Measurements from ENCODE around the gene SIGLEC1.

The SIGLEC1 gene

DNA sequence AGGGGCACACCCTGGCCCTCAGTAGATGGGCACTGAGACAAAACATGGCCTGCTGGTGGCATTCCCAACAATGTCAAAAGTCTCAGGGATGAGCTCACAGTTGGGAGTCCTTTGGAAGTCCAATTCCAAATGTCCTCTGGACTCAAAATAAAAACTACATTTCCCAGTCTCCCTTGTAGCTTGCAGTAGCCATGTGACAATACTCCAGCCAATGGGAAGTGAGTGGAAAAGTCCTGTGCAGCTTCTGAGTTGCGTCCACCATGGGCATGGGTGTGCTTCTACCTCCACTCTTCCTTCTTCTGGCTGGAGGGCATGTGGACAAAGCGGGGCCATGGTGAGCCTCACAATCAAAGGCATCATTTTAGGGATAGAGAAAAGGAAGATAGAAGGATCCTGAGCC is 24.7 kb downstream of the SIGLEC1 start:
- peak overlapping the region; percentile 41 for H3K27ac ChIP-seq (ENCODE audit: low read length)

DNA sequence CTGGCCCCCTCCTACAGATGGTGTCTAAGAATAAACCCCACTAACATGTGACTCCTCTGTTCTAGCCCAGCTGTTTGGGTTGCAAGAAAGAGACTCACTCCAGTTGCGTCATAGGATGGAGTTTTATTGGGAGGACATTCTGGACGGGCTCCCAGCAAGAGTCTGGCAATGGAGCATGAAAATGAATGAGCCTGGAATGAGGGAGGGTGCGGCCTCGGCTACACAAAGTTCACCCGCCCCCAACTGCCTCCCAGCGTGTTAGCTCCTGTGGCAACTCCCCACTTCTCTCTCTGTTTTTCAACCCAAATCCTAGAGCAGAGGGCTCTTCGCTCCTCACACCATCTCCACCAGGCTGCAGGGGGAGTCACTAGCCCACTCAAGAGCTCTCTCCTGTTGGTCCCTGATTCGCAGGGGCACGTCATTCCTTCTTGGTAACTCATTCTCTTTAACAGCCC is 25.5 kb downstream of the SIGLEC1 start:
- Histone ChIP-seq H3K4me1 (ENCODE audit: control insufficient read depth, insufficient read depth, low read length) (peaks cover 18% of the 10 kb centered on the region), H3K36me3 (ENCODE audit: control insufficient read depth in 2 of 2, insufficient read depth in 2 of 2, low read length in 2 of 2) (no peaks in the 10 kb centered on the region), H3K27me3 (ENCODE audit: control insufficient read depth in 1 of 2, insufficient read depth in 2 of 2, low read length in 2 of 2) (no peaks in the 10 kb centered on the region), H3K27ac (ENCODE audit: low read length) (peak overlapping the region; percentile 41), H3K9ac (ENCODE audit: low read length in 2 of 2) (peak overlapping the region in 1 of 2 donors; percentile 32), H3K9me3 (ENCODE audit: control insufficient read depth in 2 of 2, low read length in 2 of 2) (no peaks in the 10 kb centered on the region), H3K4me3 (ENCODE audit: low read length in 2 of 2) (peak overlapping the region; percentile 49 to 62)

More for the DNA sequence above, 24.7 kb downstream of the SIGLEC1 start:
- Histone ChIP-seq H3K9me3 (ENCODE audit: control insufficient read depth in 2 of 2, low read length in 2 of 2) (no peaks in the 10 kb centered on the region), H3K4me1 (ENCODE audit: control insufficient read depth, insufficient read depth, low read length) (peaks cover 15% of the 10 kb centered on the region), H3K9ac (ENCODE audit: low read length in 2 of 2) (no peak overlapping the region), H3K27me3 (ENCODE audit: control insufficient read depth in 1 of 2, insufficient read depth in 2 of 2, low read length in 2 of 2) (no peaks in the 10 kb centered on the region), H3K4me3 (ENCODE audit: low read length in 2 of 2) (no peak overlapping the region), H3K36me3 (ENCODE audit: control insufficient read depth in 2 of 2, insufficient read depth in 2 of 2, low read length in 2 of 2) (no peaks in the 10 kb centered on the region)

DNA sequence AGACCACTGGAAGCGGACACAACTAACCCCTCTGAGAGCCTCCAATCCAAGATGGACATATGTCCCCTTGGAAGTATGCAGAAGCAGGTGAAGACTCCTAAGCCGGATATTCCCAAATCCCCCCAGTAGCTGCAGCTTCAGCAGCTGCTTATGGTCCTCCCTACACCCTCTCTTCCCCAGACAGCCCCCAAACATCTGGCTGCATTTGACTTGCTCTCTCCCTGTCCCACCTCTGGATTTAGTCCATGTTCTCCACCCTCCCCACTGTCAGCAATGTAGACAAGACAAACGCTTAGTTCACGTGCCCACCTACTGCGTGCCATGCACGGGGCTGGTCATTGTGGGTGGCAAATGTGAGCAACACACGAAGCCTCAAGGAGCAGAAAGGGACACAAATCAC is 26.0 kb downstream of the SIGLEC1 start:
- peak overlapping the region; percentile 49 to 62 for H3K4me3 ChIP-seq (ENCODE audit: low read length in 2 of 2)
- no peaks in the 10 kb centered on the region for H3K36me3 ChIP-seq (ENCODE audit: control insufficient read depth in 2 of 2, insufficient read depth in 2 of 2, low read length in 2 of 2)
- no peak overlapping the region for H3K9ac ChIP-seq (ENCODE audit: low read length in 2 of 2)
- no peaks in the 10 kb centered on the region for H3K9me3 ChIP-seq (ENCODE audit: control insufficient read depth in 2 of 2, low read length in 2 of 2)
- peaks cover 23% of the 10 kb centered on the region for H3K4me1 ChIP-seq (ENCODE audit: control insufficient read depth, insufficient read depth, low read length)
- H3K27ac ChIP-seq (ENCODE audit: low read length), result peak overlapping the region; percentile 11
- no peaks in the 10 kb centered on the region for H3K27me3 ChIP-seq (ENCODE audit: control insufficient read depth in 1 of 2, insufficient read depth in 2 of 2, low read length in 2 of 2)

DNA sequence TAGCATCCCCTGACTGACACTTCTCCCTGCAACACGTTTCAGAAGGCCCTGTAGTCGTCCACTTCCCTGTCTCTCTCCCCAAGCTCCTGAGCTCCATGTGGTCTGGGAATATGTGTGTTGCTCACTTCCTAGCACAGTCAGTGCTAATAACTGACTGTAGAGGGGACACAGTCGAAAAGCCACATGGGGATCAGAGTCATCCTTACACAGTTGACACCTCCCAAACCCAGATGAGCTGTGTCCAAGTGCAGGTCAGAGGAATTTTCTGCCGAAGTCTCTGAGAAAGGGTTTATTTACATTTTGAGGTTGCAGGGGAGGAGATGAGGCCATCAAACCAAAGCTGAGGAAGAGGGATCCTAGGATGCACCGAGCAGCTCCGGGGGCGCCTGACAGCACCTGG is 27.1 kb downstream of the SIGLEC1 start:
- H3K4me1 ChIP-seq (ENCODE audit: control insufficient read depth, insufficient read depth, low read length), result peaks cover 34% of the 10 kb centered on the region
- H3K36me3 ChIP-seq (ENCODE audit: control insufficient read depth in 2 of 2, insufficient read depth in 2 of 2, low read length in 2 of 2), result no peaks in the 10 kb centered on the region
- no peak overlapping the region for H3K9ac ChIP-seq (ENCODE audit: low read length in 2 of 2)
- no peak overlapping the region for H3K27ac ChIP-seq (ENCODE audit: low read length)
- H3K4me3 ChIP-seq (ENCODE audit: low read length in 2 of 2), result no peak overlapping the region
- no peaks in the 10 kb centered on the region for H3K9me3 ChIP-seq (ENCODE audit: control insufficient read depth in 2 of 2, low read length in 2 of 2)
- no peaks in the 10 kb centered on the region for H3K27me3 ChIP-seq (ENCODE audit: control insufficient read depth in 1 of 2, insufficient read depth in 2 of 2, low read length in 2 of 2)

DNA sequence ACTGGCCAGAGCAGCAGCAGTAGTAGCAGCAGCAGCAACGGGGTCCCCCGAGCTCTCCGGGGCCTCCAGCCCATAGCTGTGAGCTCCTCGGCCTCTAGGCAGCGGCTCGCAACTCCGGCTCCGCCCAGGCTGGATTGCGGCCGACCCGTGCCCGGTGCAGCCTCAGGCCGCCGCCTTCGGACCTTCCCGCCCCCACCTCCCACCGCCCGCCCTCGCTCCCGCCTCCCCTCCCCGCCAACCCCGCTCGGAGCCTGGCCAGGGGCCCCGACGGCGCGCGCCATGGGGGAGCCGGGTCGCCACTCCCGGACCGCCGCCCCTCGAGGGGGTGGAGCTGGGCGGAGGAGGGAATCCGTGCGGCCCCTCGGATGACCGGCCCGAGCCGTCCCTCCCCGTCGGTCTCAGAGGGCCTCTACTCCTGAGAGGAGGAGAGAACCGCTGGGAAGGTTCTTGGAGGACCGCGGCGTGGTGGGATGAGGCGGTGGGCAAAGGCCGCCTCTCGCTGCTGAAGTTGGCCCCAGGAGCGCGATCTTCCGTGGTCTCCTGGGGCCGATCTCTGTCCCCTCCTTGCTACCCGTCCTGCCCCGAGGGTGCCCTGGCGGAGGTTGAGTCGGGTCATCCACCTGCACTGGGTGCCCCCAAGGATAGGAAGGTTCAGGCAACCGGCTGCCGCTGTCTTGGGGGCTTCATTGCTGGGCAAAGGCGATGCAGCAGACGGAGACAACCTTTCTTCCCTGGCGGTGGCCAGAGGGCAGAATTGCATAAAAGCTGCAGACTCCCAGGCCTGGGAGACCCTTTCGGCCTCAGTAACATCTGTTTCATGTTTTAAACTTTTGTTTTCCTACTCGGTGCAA is 30.2 kb downstream of the SIGLEC1 start, which contains the start of gene ADAM33:
ADAM33 (minus strand) TSS at position 80 of the 851 bp plus-strand sequence; CDS start at position 74, 6 bp downstream.
- Histone ChIP-seq H3K36me3 (ENCODE audit: control insufficient read depth in 2 of 2, insufficient read depth in 2 of 2, low read length in 2 of 2) (no peaks in the 10 kb centered on the region), H3K9me3 (ENCODE audit: control insufficient read depth in 2 of 2, low read length in 2 of 2) (no peaks in the 10 kb centered on the region), H3K4me1 (ENCODE audit: control insufficient read depth, insufficient read depth, low read length) (peaks cover 53% of the 10 kb centered on the region), H3K9ac (ENCODE audit: low read length in 2 of 2) (peak within 1 kb of the TSS; percentile 68 to 76), H3K27me3 (ENCODE audit: control insufficient read depth in 1 of 2, insufficient read depth in 2 of 2, low read length in 2 of 2) (no peaks in the 10 kb centered on the region), H3K27ac (ENCODE audit: low read length) (peak within 1 kb of the TSS; percentile 85), H3K4me3 (ENCODE audit: low read length in 2 of 2) (peak within 1 kb of the TSS; percentile 66 to 81)

DNA sequence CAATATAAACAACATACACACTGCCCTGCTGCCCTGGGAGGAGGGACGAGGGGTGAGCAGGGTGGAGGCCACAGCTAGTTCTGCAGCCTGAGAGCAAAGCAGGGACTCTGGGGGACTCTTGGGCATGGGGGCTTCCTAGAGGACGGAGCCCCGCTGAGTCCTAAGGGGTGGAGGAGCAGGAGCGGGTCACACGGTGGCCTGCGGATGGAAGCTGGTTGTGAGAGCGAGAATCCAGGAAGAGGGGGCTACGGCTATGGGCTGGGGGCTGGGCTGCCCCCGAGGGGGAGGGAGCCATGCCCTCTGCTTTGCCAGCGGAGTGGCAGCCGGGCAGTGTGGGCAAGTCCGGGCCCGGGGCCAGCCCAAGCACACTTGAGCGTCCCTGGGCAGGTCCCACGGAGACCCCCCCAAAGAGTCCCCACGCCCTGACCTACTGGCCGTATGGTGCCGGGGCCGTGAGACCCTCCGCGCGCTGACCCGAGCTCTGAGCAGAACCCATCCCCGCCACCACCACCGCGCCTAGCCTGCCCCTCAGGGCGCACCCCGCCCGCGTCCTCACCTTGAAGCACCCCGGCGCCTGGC is 31.0 kb downstream of the SIGLEC1 start:
- H3K36me3 ChIP-seq (ENCODE audit: control insufficient read depth in 2 of 2, insufficient read depth in 2 of 2, low read length in 2 of 2), result no peaks in the 10 kb centered on the region
- peak overlapping the region; percentile 68 to 76 for H3K9ac ChIP-seq (ENCODE audit: low read length in 2 of 2)
- peaks cover 52% of the 10 kb centered on the region for H3K4me1 ChIP-seq (ENCODE audit: control insufficient read depth, insufficient read depth, low read length)
- peak overlapping the region; percentile 85 for H3K27ac ChIP-seq (ENCODE audit: low read length)
- H3K4me3 ChIP-seq (ENCODE audit: low read length in 2 of 2), result peak overlapping the region; percentile 66 to 81
- no peaks in the 10 kb centered on the region for H3K27me3 ChIP-seq (ENCODE audit: control insufficient read depth in 1 of 2, insufficient read depth in 2 of 2, low read length in 2 of 2)
- H3K9me3 ChIP-seq (ENCODE audit: control insufficient read depth in 2 of 2, low read length in 2 of 2), result no peaks in the 10 kb centered on the region

DNA sequence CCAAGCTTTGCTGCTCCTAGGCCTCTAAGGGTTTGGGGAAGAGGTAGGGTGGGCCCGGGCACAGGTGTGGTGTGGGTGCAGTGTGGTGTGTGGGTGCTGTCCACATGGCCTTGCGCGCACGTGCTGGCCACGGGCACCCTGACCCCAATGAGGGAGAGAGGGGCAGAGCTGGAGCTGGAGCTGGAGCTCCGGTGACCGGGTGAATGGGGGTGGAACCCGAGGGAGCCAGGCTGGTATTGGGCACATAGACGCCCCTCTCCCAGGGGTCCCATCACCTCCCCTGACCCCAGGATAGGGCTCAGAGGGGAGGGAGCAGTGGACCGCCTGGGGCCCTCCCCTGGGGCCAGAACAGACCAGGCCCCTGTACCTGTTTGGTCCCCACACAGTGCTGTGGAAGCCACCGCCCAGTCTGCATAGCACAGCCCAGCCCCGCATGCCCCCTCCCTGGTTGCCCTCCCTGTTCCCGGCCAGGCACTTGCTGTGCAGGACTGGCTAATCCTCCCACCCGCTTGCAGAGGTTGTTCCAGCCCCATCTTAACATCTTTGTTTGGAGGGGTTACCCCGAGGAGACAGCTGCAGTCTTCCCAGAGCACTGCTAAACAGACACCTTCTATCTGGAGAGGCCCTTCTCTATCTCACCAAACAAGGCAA is 31.6 kb downstream of the SIGLEC1 start:
- Histone ChIP-seq H3K9me3 (ENCODE audit: control insufficient read depth in 2 of 2, low read length in 2 of 2) (no peaks in the 10 kb centered on the region), H3K4me1 (ENCODE audit: control insufficient read depth, insufficient read depth, low read length) (peaks cover 49% of the 10 kb centered on the region), H3K27me3 (ENCODE audit: control insufficient read depth in 1 of 2, insufficient read depth in 2 of 2, low read length in 2 of 2) (no peaks in the 10 kb centered on the region), H3K27ac (ENCODE audit: low read length) (peak overlapping the region; percentile 85), H3K4me3 (ENCODE audit: low read length in 2 of 2) (peak overlapping the region; percentile 66 to 81), H3K36me3 (ENCODE audit: control insufficient read depth in 2 of 2, insufficient read depth in 2 of 2, low read length in 2 of 2) (peaks cover 0 to 3% of the 10 kb centered on the region in 2 donors), H3K9ac (ENCODE audit: low read length in 2 of 2) (peak overlapping the region; percentile 68 to 76)

DNA sequence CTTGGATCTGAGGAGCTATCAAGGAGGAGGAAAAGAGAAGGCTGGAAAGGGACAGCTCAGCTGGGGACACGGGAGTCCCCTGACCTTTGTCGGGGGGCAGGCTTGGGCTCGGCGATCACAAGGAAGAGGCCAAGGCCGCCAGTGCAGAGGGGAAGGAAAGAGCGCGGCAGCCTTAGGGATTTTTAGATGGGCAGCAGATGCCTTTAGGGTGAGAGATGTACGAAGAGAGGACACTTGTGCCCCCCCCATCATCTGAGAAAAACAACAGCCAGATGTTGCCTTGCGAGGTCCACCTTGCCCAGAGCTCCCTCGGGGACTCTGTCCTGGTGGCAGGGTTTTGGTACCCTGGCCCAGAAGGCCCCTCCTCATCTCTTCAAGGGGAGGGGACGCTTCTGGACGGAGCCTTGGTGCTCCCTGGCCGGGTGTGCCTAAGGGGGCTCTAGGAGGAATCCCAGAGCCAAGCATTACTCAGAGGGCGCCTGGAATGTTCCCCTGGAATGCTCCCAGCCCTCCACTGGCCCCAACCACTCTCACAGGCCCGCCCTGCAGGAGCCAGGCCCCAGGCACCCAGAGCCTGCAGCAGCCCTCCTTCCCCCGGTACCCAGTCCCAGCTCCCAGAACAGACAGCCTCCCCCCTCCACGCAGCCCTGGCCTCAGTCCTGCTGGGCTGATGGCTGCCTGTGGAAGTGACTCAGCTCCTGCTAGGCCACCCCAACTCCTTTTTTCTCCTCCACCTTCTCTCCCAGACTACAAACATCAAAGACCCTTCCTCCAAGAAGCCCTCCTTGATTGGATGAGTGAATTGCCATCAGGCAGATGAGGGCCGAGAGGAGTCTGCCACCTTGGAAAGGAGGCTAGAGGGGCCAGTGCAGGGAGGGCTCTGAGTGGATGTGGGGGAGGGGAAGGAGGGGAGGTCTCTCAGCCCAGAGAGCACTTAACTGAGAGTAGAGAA is 32.4 kb downstream of the SIGLEC1 start:
- no peaks in the 10 kb centered on the region for H3K9me3 ChIP-seq (ENCODE audit: control insufficient read depth in 2 of 2, low read length in 2 of 2)
- peak overlapping the region; percentile 85 for H3K27ac ChIP-seq (ENCODE audit: low read length)
- peaks cover 3% of the 10 kb centered on the region in 2 donors for H3K36me3 ChIP-seq (ENCODE audit: control insufficient read depth in 2 of 2, insufficient read depth in 2 of 2, low read length in 2 of 2)
- peak overlapping the region; percentile 66 to 81 for H3K4me3 ChIP-seq (ENCODE audit: low read length in 2 of 2)
- no peaks in the 10 kb centered on the region for H3K27me3 ChIP-seq (ENCODE audit: control insufficient read depth in 1 of 2, insufficient read depth in 2 of 2, low read length in 2 of 2)
- peaks cover 49% of the 10 kb centered on the region for H3K4me1 ChIP-seq (ENCODE audit: control insufficient read depth, insufficient read depth, low read length)
- peak overlapping the region; percentile 47 to 76 for H3K9ac ChIP-seq (ENCODE audit: low read length in 2 of 2)

DNA sequence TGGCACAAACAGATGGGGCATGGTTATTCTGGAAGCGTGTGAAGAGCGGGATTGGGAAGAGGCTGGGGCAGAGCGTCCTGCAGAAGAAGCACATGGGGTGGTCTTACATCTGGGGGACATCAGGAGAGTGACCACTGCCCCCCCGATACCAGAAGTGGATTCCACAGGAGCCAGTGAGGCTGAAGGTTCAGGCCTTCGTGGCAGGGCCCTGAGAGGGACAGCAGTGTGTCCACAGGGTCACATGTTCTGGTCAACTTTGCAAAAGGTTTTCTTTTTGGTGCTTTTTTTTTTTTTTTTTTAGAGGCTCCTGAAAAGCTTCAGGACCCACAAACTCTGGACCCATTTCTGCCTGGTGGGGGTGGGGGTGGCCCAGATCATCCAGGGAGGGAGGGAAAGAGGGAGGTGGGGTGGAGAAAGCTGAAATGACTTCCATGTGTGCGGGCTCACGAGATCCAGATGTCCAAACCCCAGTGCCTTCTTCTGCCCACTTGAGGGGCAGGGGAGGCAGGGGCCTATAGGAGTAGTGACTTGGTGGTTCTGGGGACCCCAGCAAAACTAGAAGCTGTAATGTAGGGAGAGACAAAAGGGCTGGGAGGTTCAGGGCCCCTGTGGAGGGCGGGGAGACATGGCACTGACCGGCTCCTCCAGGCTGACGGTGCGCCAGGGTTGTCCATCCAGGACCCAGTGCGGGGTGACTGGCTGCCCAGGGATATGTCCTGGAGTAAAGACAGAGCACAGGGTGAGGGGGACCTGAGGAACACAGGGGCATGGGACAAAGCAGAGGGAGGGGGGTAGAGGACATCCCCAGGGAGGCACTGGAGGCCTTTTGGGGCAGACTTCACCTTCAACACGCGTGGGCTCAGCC is 33.3 kb downstream of the SIGLEC1 start:
- Histone ChIP-seq H3K4me1 (ENCODE audit: control insufficient read depth, insufficient read depth, low read length) (peaks cover 49% of the 10 kb centered on the region), H3K27me3 (ENCODE audit: control insufficient read depth in 1 of 2, insufficient read depth in 2 of 2, low read length in 2 of 2) (no peaks in the 10 kb centered on the region), H3K9me3 (ENCODE audit: control insufficient read depth in 2 of 2, low read length in 2 of 2) (no peaks in the 10 kb centered on the region), H3K4me3 (ENCODE audit: low read length in 2 of 2) (peak overlapping the region in 1 of 2 donors; percentile 81), H3K36me3 (ENCODE audit: control insufficient read depth in 2 of 2, insufficient read depth in 2 of 2, low read length in 2 of 2) (peaks cover 3 to 8% of the 10 kb centered on the region in 2 donors), H3K9ac (ENCODE audit: low read length in 2 of 2) (peak overlapping the region in 1 of 2 donors; percentile 76), H3K27ac (ENCODE audit: low read length) (peak overlapping the region; percentile 85)

Data from stomach smooth muscle (tissue), 2 donors.